Epithelial cell of prostate (primary cell): Measurements from ENCODE around the gene POLD1.

ENCODE experiments used
- DNase-seq: peaks from one replicate; pipeline ENCODE4 v3.0.0-alpha.2; 2011; ENCODE audit warnings: low read depth, low spot score
- H3K27ac ChIP-seq: fragments of 450-650 bp; 2 replicates; pipeline ENCODE4 v1.5.1; 2017; ENCODE audit warnings: mild to moderate bottlenecking

The POLD1 gene

GRCh38 chr19:50415661-50416033 is 31.5 kb downstream of the POLD1 start:
- no peak overlapping the region for H3K27ac ChIP-seq
- DNase-seq: no peak

GRCh38 chr19:50416034-50416977 is 32.2 kb downstream of the POLD1 start:
- H3K27ac ChIP-seq: no peak overlapping the region

GRCh38 chr19:50417111-50418081 is 33.2 kb downstream of the POLD1 start:
- H3K27ac ChIP-seq: no peak overlapping the region
- DNase-seq: no peak

More at GRCh38 chr19:50416034-50416977, 32.2 kb downstream of the POLD1 start:
- no peak for DNase-seq

- DNase-seq: no peak
- H3K27ac ChIP-seq: no peak within 1 kb of the TSS
Observed at GRCh38 chr19:50418176-50419021, 34.3 kb downstream of the POLD1 start, which contains the start of gene SPIB. TSS of gene SPIB (plus strand) at chr19:50418938. CDS start at chr19:50418963, 25 bp downstream.

DNA sequence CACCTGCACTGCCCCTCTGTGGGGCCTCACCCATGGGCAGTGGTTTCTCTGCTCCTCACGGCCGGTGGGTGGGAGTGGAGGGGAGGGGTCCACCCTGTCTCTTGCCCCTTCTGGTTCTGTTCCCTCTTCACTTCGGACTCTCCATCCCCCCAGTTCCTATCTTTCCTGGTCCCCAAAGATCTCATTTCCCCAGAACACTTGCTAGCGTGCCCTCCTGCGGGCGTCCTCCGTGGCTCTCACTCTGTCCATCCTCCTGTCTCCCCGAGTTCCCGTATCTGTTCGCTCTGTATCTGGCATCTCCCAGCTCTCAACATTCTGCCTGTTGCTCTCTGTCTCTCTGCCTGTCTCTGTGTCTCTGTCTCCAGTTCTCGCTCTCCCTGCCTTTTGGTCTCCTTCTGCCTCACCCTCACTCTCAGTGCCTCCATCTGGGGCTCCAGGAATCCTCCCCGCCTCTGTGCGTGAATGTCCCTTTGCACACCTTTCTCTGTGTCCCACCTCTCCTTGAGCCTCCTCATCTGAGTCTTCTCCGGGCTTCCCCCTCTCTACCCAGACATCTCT is 35.0 kb downstream of the POLD1 start:
- no peak overlapping the region for H3K27ac ChIP-seq
- no peak for DNase-seq

DNA sequence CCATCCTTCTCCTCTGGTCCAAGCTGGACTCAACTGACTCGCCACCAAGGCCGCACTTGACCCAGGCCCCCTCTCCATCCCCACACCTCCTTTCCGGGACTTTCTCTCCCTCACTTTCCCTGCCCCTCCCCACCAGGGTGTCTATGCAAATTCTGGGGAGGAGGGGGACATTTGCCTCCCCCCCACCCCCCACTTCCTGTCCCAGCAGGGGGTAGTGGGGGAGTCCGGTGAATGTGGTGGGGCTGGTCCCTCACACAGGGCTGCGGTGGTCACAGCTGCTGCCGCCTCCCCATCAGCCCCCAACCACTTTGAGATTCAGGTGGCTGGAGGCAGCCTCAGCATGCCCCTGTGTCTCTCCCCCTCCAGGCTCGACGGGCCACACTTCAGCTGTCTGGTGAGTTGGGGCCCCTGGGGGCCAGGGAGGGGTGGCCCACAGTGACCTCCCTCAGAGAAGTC is 35.5 kb downstream of the POLD1 start:
- DNase-seq: no peak

DNA sequence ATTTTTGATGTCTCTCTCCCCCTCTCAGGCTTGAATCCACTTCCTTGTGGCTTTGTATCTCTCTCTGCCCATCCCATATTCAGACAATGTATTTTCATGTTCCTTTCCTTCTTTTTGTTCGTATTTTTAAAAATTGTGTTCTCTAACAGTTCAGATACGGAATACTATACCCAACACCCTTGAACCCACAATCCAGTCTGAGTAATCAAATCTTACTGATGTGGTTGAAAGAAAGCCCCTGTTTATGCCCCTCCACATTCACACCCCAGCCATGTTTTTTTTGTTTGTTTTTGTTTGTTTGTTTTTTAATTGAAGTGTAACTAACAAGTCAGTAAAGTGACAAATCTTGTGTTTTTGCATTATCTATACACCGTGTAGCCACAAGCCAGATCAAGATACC is 36.0 kb downstream of the POLD1 start:
- no peak overlapping the region for H3K27ac ChIP-seq
- DNase-seq: no peak

More for the DNA sequence above, 35.5 kb downstream of the POLD1 start:
- no peak overlapping the region for H3K27ac ChIP-seq

DNA sequence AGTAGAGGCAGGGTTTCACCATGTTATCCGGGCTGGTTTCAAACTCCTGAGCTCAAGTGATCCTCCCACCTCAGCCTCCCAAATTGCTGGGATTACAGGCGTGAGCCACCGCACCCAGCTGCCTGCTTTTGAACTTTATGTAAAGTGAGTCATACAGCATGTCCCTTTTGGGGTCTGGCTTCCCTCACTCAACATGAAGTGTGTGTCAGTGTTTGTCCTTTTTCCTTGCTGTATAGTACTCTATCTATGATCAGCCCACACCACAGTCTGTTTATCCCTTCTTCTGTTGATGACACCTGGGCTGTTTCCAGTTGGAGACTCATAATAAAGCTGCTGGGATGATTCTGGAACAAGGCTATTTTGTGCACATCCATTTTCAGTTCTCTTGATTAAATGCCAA is 36.7 kb downstream of the POLD1 start:
- no peak overlapping the region for H3K27ac ChIP-seq
- DNase-seq: no peak

DNA sequence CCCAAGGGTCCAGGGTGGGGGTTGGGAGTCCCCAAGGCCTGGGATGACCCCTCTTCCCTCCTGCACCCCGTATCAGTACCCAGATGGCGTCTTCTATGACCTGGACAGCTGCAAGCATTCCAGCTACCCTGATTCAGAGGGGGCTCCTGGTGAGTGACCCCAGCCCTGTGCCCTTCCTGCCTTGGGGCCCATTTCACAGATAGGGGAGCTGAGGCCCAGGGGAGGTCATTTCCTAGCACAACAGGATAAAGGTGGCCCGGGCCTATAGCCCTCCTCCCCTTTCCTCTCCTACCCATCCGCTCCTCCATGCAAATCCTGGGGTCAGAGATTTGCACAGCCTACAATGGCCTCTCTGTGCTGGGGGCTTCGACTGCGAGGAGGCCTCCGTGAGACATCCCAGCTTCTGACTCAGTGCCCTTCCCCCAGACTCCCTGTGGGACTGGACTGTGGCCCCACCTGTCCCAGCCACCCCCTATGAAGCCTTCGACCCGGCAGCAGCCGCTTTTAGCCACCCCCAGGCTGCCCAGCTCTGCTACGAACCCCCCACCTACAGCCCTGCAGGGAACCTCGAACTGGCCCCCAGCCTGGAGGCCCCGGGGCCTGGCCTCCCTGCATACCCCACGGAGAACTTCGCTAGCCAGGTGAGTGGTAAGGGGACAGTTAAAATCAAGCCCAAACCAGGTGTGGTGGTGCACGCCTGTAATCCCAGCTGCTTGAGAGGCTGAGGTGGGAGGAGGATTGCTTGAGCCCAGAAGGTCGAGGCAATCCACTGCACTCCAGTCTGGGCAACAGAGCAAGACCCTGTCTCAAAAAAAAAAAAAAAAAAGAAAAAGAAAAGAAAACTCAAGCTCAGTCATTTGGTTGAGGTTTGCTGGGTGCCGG is 38.5 kb downstream of the POLD1 start:
- H3K27ac ChIP-seq: no peak overlapping the region
- DNase-seq: no peak

GRCh38 chr19:50423279-50424113 is 39.3 kb downstream of the POLD1 start:
- DNase-seq: no peak

DNA sequence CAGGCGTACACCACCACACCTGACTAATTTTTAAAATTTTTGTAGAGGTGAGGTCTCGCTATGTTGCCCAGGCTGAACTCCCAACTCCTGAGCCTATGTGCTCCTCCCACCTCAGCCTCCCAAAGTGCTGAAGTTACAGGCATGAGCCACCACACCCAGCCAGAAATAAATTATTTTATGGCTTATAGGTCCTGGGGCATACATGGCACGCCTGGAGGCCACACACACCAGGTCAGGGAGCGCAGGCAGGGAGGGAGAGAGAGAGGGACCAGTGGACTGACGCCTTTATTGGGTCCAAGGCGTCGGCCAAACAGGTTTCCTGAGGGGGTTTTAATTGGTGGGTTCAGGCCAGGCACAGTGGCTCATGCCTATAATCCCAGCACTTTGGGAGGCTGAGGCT is 41.4 kb downstream of the POLD1 start:
- no peak for DNase-seq
- H3K27ac ChIP-seq: no peak overlapping the region

More at GRCh38 chr19:50423279-50424113, 39.3 kb downstream of the POLD1 start:
- no peak overlapping the region for H3K27ac ChIP-seq

DNA sequence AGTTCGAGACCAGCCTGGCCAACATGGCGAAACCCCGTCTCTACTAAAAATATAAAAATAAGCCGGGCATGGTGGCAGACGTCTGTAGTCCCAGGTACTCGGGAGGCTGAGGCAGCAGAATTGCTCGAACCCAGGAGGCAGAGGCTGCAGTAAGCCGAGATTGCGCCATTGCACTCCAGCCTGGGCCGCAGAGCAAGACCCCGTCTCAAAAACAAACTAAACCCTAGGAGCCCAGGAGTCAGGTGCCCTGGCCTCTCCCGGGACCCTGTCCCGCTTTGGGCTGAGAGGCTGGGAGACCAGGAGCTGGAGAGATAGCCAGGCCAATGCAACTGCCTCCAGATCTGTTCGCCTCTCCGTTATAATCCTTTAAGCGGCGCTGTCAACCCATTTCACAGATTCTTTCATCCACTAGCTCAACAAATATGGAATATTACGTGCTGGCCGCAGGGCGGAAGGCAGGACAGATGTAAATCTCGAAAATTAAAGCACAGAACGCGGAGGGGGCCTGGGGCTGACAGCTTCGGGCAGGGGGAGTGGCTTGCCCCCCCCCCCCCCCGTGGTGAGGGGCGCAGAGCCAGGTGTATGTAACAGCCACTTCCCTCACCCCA is 43.3 kb downstream of the POLD1 start:
- DNase-seq: no peak
- H3K27ac ChIP-seq: no peak overlapping the region

DNA sequence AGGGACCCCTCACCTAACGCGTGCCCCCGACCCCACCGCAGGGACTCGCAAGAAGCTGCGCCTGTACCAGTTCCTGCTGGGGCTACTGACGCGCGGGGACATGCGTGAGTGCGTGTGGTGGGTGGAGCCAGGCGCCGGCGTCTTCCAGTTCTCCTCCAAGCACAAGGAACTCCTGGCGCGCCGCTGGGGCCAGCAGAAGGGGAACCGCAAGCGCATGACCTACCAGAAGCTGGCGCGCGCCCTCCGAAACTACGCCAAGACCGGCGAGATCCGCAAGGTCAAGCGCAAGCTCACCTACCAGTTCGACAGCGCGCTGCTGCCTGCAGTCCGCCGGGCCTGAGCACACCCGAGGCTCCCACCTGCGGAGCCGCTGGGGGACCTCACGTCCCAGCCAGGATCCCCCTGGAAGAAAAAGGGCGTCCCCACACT is 43.9 kb downstream of the POLD1 start:
- DNase-seq: no peak
- H3K27ac ChIP-seq: no peak overlapping the region

DNA sequence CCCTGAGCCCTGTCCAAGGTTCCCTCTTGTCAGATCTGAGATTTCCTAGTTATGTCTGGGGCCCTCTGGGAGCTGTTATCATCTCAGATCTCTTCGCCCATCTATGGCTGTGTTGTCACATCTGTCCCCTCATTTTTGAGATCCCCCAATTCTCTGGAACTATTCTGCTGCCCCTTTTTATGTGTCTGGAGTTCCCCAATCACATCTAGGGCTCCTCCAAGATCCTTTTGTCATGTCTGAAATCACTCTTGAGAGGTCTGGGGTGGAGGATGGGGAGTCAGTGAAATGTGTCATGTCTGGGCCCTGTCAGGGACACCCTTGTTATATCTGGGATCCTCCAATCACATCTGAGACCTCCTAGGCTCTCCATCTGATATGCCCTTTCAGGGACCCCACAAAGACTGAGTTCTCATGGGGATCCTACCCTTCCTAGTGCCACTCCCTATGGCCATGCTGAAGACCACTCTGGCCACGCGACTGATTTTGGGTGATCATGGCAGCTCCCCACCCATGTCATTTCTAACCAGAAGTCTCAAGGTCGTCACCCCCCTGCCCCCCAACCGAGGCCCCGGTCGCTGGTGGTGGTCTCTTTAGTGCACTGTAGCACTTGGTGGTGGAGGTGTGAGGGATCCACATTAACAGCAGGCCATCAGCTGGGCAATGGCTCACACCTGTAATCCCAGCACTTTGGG is 44.8 kb downstream of the POLD1 start:
- H3K27ac ChIP-seq: no peak overlapping the region
- no peak for DNase-seq

GRCh38 chr19:50430888-50431342 is 46.8 kb downstream of the POLD1 start:
- DNase-seq: no peak
- no peak overlapping the region for H3K27ac ChIP-seq
